RWPE2 (cell line): ENCODE data around the gene CCL28.

ENCODE experiments used
- ATAC-seq: fragments of 200-7000 bp; cut with Tn5 transposase; 3 replicates; pipeline ENCODE4 v1.9.1; 2021; ENCODE audit warnings: low read depth
- DNase-seq: peaks from one replicate; pipeline ENCODE4 v3.0.0-alpha.2; 2020; ENCODE audit warnings: low spot score
- H3K27ac ChIP-seq: fragments of 450-650 bp; 2 replicates; pipeline ENCODE4 v1.5.1; 2017; ENCODE audit warnings: mild to moderate bottlenecking; ENCODE audit not compliant: poor library complexity, severe bottlenecking
- H3K27me3 ChIP-seq: fragments of 250-450 bp; sonication (Bioruptor Pico); 2 replicates; pipeline ENCODE4 v1.5.1; 2021; ENCODE audit warnings: mild to moderate bottlenecking, moderate library complexity; ENCODE audit not compliant: insufficient read depth, poor library complexity, severe bottlenecking
- H3K36me3 ChIP-seq: fragments of 250-450 bp; sonication (Bioruptor Pico); 2 replicates; pipeline ENCODE4 v1.5.1; 2020; ENCODE audit warnings: low read depth, mild to moderate bottlenecking, moderate library complexity
- H3K4me1 ChIP-seq: fragments of 250-450 bp; sonication (Bioruptor Pico); 2 replicates; pipeline ENCODE4 v1.5.1; 2021; ENCODE audit warnings: mild to moderate bottlenecking, moderate library complexity; ENCODE audit not compliant: insufficient read depth, poor library complexity, severe bottlenecking
- H3K4me3 ChIP-seq: fragments of 250-450 bp; sonication (Bioruptor Pico); 2 replicates; pipeline ENCODE4 v1.5.1; 2021; ENCODE audit warnings: mild to moderate bottlenecking, moderate library complexity; ENCODE audit not compliant: severe bottlenecking
- H3K9me3 ChIP-seq: fragments of 250-450 bp; sonication (Bioruptor Pico); 2 replicates; pipeline ENCODE4 v1.5.1; 2021; ENCODE audit warnings: mild to moderate bottlenecking, moderate library complexity; ENCODE audit not compliant: severe bottlenecking
- TF ChIP-seq, protein P1 (sequence below): fragments of 450-650 bp; IDR thresholded peaks from one replicate; pipeline ENCODE4 v1.5.1; 2017; ENCODE audit warnings: mild to moderate bottlenecking, moderate library complexity; ENCODE audit not compliant: poor library complexity, severe bottlenecking

CCL28 gene

DNA sequence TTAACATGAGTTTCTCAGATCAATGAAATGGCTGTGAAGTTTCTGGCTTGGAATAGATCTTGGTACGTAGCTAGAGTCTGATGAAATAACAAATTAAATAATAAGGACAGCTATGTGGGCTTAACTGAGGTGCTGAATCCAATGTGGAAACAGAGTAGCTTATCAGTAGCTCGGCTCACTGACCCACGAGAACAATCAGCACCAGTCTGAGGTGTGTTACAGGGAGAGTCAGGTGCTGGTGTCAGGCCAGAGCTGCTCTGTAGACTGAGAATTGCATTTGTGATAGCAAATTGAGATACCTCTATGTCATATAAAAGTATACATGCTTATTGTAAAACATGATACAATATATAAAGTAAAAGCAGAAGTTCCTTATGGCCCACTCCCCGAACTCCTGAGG, 21.2 kb upstream of the CCL28 start:
- TF ChIP-seq, protein P1, sequence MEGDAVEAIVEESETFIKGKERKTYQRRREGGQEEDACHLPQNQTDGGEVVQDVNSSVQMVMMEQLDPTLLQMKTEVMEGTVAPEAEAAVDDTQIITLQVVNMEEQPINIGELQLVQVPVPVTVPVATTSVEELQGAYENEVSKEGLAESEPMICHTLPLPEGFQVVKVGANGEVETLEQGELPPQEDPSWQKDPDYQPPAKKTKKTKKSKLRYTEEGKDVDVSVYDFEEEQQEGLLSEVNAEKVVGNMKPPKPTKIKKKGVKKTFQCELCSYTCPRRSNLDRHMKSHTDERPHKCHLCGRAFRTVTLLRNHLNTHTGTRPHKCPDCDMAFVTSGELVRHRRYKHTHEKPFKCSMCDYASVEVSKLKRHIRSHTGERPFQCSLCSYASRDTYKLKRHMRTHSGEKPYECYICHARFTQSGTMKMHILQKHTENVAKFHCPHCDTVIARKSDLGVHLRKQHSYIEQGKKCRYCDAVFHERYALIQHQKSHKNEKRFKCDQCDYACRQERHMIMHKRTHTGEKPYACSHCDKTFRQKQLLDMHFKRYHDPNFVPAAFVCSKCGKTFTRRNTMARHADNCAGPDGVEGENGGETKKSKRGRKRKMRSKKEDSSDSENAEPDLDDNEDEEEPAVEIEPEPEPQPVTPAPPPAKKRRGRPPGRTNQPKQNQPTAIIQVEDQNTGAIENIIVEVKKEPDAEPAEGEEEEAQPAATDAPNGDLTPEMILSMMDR = no peak
- no peaks in the 10 kb centered on the region for H3K9me3 ChIP-seq
- H3K27me3 ChIP-seq = no peaks in the 10 kb centered on the region
- no peak overlapping the region for H3K4me3 ChIP-seq
- H3K27ac ChIP-seq = peak overlapping the region; percentile 71
- peaks cover 28% of the 10 kb centered on the region for H3K4me1 ChIP-seq
- no peaks in the 10 kb centered on the region for H3K36me3 ChIP-seq
- DNase-seq (no peak), ATAC-seq (no peak)

DNA sequence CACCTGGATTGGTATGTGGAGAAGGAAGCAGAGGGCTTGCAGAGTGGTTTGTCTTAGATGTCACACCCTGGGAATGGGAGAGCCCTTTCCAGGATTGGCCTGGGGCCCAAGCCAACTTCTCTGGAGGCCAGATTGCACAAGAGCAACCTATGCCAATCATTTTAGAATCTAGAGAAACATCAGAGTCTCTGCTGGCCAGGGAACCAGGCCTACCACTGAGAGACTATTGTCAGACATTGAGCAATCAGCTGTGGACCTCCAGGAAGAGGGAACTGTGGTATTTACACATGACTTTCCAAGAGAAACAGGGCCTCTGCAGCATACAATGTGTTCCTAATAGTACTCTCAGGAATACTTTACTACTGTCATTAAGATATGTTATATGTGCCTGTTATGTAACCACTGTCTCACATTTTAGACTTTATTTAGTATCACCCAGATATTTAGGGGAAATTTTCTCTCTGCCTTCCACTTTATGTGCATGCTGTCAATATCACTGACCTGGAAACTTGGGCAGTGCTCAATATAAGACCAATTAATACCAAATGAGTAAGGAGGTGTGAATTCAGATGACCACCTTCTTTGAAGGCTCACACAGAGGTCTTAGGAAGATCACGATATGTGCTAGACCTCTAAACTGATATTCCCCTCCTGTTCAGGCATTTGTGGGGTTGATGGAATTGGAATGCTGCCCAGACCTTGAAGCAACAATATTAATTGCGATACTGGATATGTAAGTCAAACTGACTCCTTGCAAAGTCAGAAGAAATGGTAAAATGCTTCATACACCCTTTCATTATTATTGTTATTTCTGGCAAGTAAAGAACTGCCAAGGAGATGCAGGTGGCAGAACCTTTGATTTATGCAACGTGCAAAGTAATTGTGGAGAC, 20.5 kb upstream of the CCL28 start:
- no peak overlapping the region for H3K4me3 ChIP-seq
- DNase-seq = peak; percentile 87

DNA sequence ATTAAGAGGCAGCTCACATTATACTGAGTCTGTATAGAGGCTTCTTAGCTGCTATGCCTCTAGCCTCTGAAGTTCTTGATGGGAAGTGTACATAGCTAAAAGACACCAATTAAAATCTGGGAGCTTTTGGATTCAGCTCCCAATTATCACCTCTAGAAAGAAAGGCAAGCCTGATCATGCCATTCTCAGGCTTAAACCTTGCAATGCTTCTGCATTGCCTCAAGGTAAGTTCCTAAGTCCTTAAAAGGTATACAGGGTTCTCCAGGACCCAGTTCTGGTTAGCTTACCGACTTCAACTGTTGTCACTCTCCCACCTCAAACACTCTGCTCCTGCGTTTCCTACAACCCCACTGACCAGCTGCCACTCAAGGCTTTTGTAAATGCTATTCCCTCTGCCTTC, 17.5 kb upstream of the CCL28 start:
- Histone ChIP-seq H3K27me3 (no peaks in the 10 kb centered on the region), H3K9me3 (no peaks in the 10 kb centered on the region), H3K27ac (no peak overlapping the region), H3K4me3 (no peak overlapping the region), H3K4me1 (peaks cover 43% of the 10 kb centered on the region), H3K36me3 (no peaks in the 10 kb centered on the region)
- TF ChIP-seq, protein P1 = no peak
- no peak for ATAC-seq
- DNase-seq = no peak

More for the DNA sequence above, 20.5 kb upstream of the CCL28 start:
- TF ChIP-seq, protein P1 = no peak
- Histone ChIP-seq H3K9me3 (no peaks in the 10 kb centered on the region), H3K27ac (peak overlapping the region; percentile 71), H3K4me1 (peaks cover 35% of the 10 kb centered on the region), H3K27me3 (no peaks in the 10 kb centered on the region), H3K36me3 (no peaks in the 10 kb centered on the region)
- ATAC-seq = peak; percentile 84

DNA sequence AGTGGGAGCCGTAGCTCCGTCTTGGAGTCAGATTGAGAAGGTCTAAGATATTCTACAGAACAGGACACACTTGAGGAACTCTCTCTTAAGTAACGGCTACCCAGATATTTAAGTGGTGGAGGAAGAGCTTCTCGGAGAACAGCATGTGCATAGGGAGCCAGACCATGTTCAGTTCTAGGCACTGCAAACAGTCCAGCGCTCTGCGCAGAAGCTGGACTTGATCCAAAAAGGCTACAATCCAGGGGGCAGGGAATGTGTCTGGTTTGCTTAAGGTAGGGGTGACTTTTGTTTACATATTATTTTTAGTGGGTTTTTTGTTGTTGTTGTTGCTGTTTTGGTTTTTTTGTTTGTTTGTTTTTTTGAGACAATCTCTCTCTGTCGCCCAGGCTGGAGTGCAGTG, 16.8 kb upstream of the CCL28 start:
- no peaks in the 10 kb centered on the region for H3K27me3 ChIP-seq
- TF ChIP-seq, protein P1 = no peak
- H3K27ac ChIP-seq = no peak overlapping the region
- DNase-seq = no peak
- peaks cover 43% of the 10 kb centered on the region for H3K4me1 ChIP-seq
- no peaks in the 10 kb centered on the region for H3K36me3 ChIP-seq
- H3K9me3 ChIP-seq = no peaks in the 10 kb centered on the region
- ATAC-seq = no peak
- H3K4me3 ChIP-seq = no peak overlapping the region

DNA sequence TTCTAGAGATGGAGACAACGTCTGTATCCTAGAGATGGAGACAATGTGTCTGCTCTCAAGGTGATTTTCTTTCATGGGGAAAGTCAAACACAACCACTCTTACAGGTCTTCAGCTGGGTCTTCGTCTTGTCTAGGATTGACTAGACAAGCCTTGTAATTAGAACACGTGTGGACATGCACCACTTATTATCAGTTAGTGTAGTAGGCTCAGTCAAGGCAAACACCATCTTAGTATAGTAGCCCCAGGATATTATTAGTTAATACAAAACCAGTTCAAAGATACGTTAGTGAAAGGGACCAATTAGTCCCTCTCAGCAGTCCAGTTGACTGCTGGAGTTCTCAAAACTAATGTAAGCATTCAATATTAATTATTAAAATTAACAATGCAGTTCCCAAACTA, 15.1 kb upstream of the CCL28 start:
- TF ChIP-seq, protein P1 = no peak
- Histone ChIP-seq H3K4me3 (no peak overlapping the region), H3K9me3 (no peaks in the 10 kb centered on the region), H3K4me1 (peaks cover 35% of the 10 kb centered on the region), H3K36me3 (no peaks in the 10 kb centered on the region), H3K27me3 (no peaks in the 10 kb centered on the region), H3K27ac (peak overlapping the region; percentile 30)
- ATAC-seq (no peak), DNase-seq (no peak)
